ENCODE measurements around the gene KRABD2.

KRABD2 gene

GRCh38 chr17:8327303-8327649, 49.2 kb downstream of the KRABD2 start:
- in situ Hi-C loops (cut with MboI; ENCODE audit: low sequenced_read_pairs, unreplicated experiment) = no loop called here
- DNase-seq (ENCODE audit: low spot score) = no peak
- no peak for TF ChIP-seq CTCF (IDR thresholded peaks at IDR 0.05; ENCODE audit: borderline replicate concordance, control extremely low read depth, extremely low read depth, insufficient read depth, missing control alignments)

All from GM13976 (cell line).